HG03159 (cell line): ENCODE results near the gene MYRIP.
A peak's percentile ranks its signal among the peaks of the same experiment; 100 is the strongest.
"Not testable (repeated sequence)": the region's sequence is repeated elsewhere in the genome, so short reads cannot be mapped to it uniquely, and the experiment has no call there.

Source experiments
- ATAC-seq: cut with Tn5 transposase; IDR thresholded peaks from one replicate; pipeline ENCODE4 v1.9.1; 2021; ENCODE audit warnings: mild to moderate bottlenecking, moderate library complexity; ENCODE audit not compliant: unreplicated experiment

The MYRIP gene

GRCh38 chr3:40118091-40118490 is 308.7 kb downstream of the MYRIP start:
- ATAC-seq: no peak

DNA sequence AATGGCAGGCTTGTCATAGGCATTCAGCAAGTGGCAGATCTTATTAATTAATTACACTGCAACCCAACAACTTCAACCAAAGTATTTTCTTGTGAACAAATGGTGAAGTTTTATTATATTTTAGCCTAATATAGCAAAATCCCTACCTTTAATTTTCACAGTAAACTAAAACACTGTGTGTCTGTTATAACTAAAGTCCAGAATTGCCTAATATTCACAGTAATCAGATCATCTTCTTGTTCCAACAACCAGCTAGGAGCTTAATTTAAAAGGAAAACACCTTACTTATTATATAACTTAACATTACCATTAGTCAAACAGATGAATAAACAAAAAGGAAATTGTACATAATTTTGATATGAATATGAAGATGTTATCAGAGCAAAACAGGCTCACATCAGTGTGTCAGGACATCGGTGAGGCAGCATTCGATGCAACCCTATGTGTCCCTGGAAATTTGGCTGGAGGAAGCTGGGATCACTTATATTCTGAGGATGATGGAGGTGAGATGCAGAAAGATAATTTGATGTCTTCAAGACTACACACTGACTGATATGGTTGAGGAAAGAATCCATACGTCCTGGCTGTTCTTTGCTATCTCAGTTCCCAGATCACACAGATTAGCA is 310.8 kb downstream of the MYRIP start:
- ATAC-seq: no peak

- no peak for ATAC-seq
Measured at GRCh38 chr3:40120806-40121205, 311.4 kb downstream of the MYRIP start.

GRCh38 chr3:40124918-40125317 is 315.5 kb downstream of the MYRIP start:
- no peak for ATAC-seq

DNA sequence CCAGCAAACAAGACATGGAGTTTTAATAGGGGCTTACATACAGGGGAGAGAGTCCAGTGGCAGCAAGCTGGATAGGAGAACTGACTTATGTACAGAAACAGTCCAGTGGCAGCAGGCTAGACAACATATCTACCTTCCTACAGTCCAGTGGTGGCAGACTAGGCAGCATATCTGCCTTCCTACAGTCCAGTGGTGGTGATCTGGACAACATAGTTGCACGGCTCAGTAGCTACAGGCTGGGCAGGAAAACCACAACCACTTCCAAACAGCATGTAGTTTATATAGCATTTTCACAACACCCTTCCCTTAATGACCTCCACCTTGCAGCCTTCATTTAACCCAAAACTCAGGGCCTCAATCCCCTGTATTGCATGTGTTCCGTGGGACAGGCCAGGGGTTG is 318.8 kb downstream of the MYRIP start:
- no peak for ATAC-seq

DNA sequence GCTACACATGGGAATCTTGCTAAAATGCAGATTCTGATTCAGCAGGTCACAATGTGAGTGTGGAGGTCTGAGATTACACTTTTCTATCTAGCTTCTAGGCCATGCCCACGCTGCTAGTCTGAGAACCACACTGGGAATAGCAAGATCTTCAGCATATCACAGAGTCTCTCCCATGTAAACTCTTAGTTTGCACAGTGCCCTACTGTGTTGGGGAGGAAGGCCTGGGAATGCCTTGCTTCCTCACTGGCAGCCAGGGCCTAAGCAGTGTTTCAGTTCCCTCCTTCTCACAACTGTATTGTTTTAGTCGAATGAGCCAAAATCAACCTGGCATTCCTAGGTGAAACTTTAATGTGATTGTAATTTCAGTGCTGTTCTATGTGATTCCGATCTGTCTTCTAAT is 320.1 kb downstream of the MYRIP start:
- no peak for ATAC-seq

DNA sequence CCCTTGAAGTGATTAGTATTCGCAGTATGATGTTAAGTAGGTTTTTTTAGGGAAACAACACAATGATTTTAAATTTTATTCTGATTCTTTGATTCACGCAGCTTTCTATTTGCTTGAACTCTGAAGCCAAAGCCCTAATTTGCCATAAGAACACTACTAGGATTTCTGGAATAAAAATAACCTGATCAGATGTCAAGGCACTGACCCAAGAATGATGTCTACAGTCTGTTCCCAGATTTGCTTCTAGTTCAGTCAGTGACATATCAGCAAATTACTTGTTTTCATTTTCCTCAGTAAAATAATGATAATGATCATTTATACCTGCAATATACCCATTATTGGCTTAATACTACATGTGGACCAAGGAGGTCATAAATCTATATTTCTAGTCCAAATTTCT is 320.6 kb downstream of the MYRIP start:
- no peak for ATAC-seq

DNA sequence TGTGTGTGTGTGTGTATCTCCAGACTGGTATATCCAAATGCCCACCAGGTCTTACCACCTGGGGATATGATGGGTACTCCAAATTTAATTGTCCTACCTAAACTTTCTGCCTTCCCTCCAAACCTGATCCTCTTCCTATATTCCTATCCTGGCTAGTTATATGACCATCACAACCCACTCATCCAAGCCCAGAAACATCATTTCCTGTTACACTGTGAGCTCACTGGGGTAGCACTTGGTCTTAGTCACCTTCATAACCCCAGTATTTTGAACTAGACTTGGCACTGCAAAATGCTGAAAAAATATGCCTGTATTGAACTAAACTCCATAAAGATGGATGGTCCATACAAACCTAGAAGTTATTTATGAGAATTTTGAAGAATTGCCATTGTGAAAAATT is 321.3 kb downstream of the MYRIP start:
- ATAC-seq: no peak

GRCh38 chr3:40133886-40134575 is 324.6 kb downstream of the MYRIP start:
- ATAC-seq: not testable (repeated sequence)

GRCh38 chr3:40137591-40138295 is 328.3 kb downstream of the MYRIP start:
- no peak for ATAC-seq

GRCh38 chr3:40143283-40144090 is 334.1 kb downstream of the MYRIP start:
- no peak for ATAC-seq

- ATAC-seq: no peak
Measured at GRCh38 chr3:40148827-40149226, 339.4 kb downstream of the MYRIP start.

GRCh38 chr3:40152482-40153133 is 343.2 kb downstream of the MYRIP start:
- ATAC-seq: no peak

GRCh38 chr3:40160933-40161332 is 351.5 kb downstream of the MYRIP start:
- no peak for ATAC-seq

DNA sequence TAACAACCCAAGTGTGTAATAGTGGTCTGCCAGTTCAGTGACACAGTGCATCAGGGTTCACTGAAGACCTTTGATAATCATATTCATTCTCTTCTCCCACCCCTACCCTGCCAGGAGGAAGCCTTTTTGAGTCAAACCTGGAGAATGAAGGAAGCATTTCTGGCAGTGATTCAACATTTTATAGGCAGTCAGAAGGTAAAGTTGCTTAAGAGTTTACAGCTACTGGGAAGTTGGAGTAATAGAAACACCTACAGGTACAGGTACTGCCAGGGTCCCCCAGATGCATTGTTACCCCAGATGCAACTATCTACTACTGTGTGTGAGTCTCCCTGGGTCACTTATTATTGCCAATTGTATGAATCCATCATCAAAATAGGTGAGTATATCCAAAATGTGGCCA is 353.2 kb downstream of the MYRIP start:
- no peak for ATAC-seq

DNA sequence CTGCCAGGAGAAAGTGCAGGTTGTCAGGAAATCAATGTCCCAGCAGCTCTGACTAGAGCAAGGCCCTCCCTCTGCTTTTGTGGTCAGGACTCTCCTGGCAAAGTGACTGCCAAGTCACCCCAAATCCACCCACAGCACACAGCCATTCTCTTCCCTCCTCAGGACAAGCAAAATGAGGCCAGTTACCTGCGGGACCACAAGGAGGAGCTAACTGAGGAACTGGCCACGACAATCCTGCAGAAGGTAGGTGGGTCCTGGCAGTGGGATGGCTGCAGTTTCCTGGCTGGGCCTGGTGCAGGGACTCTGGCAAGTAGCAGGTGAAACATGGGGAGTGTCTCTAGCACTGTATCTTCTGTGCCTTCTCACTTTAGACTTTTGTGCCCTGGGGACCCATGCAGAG is 357.6 kb downstream of the MYRIP start:
- no peak for ATAC-seq

DNA sequence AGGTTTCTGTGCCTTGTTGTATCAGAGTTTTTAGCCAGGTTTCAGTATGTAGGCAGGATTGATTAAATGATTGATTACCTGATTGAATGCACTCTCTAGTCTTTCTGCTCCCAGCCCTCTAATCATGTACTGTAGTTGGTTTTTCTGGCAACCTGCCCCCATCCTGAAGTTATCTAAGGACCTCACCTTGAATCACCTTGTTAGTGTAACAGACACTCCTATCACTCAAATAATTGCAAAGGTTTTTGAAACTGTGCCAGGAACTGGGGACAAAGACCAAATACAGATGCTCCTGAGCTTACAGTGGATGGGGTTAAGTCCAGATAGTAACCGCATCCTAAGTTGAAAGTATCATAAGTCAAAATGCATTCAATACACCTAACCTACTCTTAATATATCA is 358.5 kb downstream of the MYRIP start:
- no peak for ATAC-seq

DNA sequence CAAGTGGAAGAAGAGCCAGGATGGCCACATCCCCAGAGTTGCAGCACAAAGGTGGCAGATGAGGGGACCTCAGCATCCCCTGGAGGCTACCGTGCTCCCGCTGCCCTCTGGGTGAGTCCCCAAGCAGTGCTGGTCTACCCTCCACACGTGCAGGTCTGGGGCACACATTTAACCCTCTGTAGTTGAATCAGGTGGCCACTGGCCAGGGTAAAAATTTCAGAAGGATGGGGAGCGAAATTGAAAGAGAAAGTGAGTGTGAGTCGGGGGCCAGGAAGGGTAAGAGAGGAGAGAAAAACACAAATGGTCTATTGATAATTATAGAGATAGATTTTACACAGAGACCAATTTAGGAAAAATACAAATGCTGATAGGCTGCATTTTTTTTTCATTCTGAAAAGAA is 360.6 kb downstream of the MYRIP start:
- peak; percentile 45 for ATAC-seq

DNA sequence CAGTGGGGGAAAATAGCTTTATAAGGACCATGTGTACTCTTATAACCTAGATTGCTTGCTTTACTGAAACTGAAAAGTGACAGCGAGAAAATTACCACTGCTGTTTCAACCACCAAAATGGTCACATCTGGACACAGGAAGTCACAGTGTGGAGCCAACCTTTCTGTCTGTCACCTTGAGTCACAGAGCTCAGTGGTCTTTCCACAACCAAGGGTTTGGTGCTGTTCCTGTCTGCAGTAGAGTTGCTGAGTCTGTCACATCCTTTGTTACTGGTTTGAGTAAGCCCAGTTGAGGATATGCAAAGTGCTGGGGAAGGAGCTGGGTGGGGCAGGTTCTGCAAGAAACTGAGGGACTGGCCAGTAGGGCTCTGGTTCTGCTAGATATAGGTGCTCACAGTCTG is 361.0 kb downstream of the MYRIP start:
- peak; percentile 96 for ATAC-seq

- ATAC-seq: no peak
Measured at GRCh38 chr3:40172560-40172959, 363.2 kb downstream of the MYRIP start.

DNA sequence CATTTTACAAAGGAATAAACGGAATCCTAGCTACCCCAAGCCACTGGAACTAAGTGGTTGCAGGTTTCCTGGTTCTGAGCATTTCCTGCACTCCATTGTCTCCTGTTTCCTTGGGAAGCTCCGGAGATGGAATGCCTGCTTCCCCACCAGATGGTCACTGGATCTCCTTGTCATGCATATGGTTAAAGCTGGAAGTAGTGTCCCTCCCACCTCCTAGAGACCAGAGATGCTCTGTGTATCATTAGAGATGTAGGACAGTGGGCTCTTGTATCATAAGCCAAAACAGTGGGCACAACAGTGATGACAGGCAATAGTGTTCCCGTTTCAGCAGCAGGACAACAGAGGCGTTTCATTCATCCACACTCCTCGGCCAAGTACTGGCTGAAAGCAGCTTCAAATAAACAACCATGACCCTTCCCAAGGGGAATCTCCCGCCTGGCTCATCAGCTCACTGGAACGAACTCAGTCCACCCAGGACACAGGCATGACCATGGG is 363.9 kb downstream of the MYRIP start:
- ATAC-seq: no peak
